HT-29 (cell line): ENCODE data around the gene MEGF6. TPM values are rescaled to one million over a fixed set of nuclear protein-coding genes. Genes with fewer than 3 reads are reported as not detected.
"Not testable (repeated sequence)": the region's sequence is repeated elsewhere in the genome, so short reads cannot be mapped to it uniquely, and the experiment has no call there.

Source experiments
- DNase-seq: peaks from one replicate; pipeline ENCODE4 v3.0.0-alpha.2; 2015; ENCODE audit warnings: low spot score
- total RNA-seq: library from RNA; depleted of rRNA; stranded (reverse); fragments of >200 nt; shearing (Covaris generic); gene quantifications from 2 replicates; pipeline ENCODE4 v1.2.3, GENCODE V29; 2014

Gene MEGF6
- total RNA-seq, 1 experiment from 2014 or later, result 12.7 TPM

GRCh38 chr1:3573500-3573899, 37.8 kb downstream of the MEGF6 start:
- no peak for DNase-seq

- DNase-seq, result not testable (repeated sequence)
Observed at GRCh38 chr1:3572638-3573037, 38.7 kb downstream of the MEGF6 start.

- DNase-seq, result no peak
Observed at GRCh38 chr1:3571263-3571662, 40.0 kb downstream of the MEGF6 start.

- DNase-seq, result no peak
Observed at GRCh38 chr1:3570066-3570986, 41.0 kb downstream of the MEGF6 start.

- no peak for DNase-seq
Observed at GRCh38 chr1:3569436-3569835, 41.9 kb downstream of the MEGF6 start.

- no peak for DNase-seq
Observed at GRCh38 chr1:3568815-3569435, 42.4 kb downstream of the MEGF6 start.

- DNase-seq, result no peak
Observed at GRCh38 chr1:3566951-3567804, 44.1 kb downstream of the MEGF6 start.

GRCh38 chr1:3566003-3566885, 45.1 kb downstream of the MEGF6 start:
- no peak for DNase-seq

GRCh38 chr1:3564921-3565831, 46.1 kb downstream of the MEGF6 start:
- DNase-seq, result peak; percentile 49

GRCh38 chr1:3563610-3564009, 47.7 kb downstream of the MEGF6 start:
- DNase-seq, result no peak

- no peak for DNase-seq
Observed at GRCh38 chr1:3563125-3563524, 48.2 kb downstream of the MEGF6 start.

- no peak for DNase-seq
Observed at GRCh38 chr1:3562712-3563111, 48.6 kb downstream of the MEGF6 start.

GRCh38 chr1:3561702-3562101, 49.6 kb downstream of the MEGF6 start:
- DNase-seq, result no peak

GRCh38 chr1:3560981-3561380, 50.3 kb downstream of the MEGF6 start:
- DNase-seq, result no peak

- DNase-seq, result no peak
Observed at GRCh38 chr1:3560251-3560871, 50.9 kb downstream of the MEGF6 start.

GRCh38 chr1:3558036-3558726, 53.1 kb downstream of the MEGF6 start:
- DNase-seq, result no peak

- no peak for DNase-seq
Observed at GRCh38 chr1:3557366-3557765, 53.9 kb downstream of the MEGF6 start.

GRCh38 chr1:3556336-3556735, 55.0 kb downstream of the MEGF6 start:
- no peak for DNase-seq
